GM23248 (cell line): ENCODE data around the gene HIP1. TPM values are rescaled to one million over a fixed set of nuclear protein-coding genes. Genes with fewer than 3 reads are reported as not detected.
"Not testable (repeated sequence)": the region's sequence is repeated elsewhere in the genome, so short reads cannot be mapped to it uniquely, and the experiment has no call there.

Experiments
- DNase-seq: peaks from one replicate; pipeline ENCODE4 v3.0.0-alpha.2; 2015
- H2AFZ ChIP-seq: fragments of 200-600 bp; sonication (generic); 2 replicates; pipeline ENCODE4 v1.6.1; 2016; ENCODE audit warnings: antibody characterized with exemption
- H3F3A ChIP-seq: fragments of 200-600 bp; sonication (generic); 2 replicates; pipeline ENCODE4 v1.6.1; 2016; ENCODE audit warnings: mild to moderate bottlenecking, antibody characterized with exemption, mixed run types; ENCODE audit not compliant: insufficient read depth
- H3K27ac ChIP-seq: fragments of 200-600 bp; sonication (generic); 2 replicates; pipeline ENCODE4 v1.5.1; 2016; ENCODE audit warnings: mild to moderate bottlenecking
- H3K27me3 ChIP-seq: fragments of 200-600 bp; sonication (generic); replicated peaks from 2 replicates; pipeline ENCODE4 v1.6.1; 2016; ENCODE audit warnings: mild to moderate bottlenecking; ENCODE audit not compliant: insufficient read depth
- H3K36me3 ChIP-seq: fragments of 200-600 bp; sonication (generic); 2 replicates; pipeline ENCODE4 v1.6.1; 2016; ENCODE audit warnings: low read depth, mild to moderate bottlenecking
- H3K4me1 ChIP-seq: fragments of 200-600 bp; sonication (generic); 2 replicates; pipeline ENCODE4 v1.6.1; 2016; ENCODE audit warnings: mild to moderate bottlenecking; ENCODE audit not compliant: insufficient read depth
- H3K4me2 ChIP-seq: fragments of 200-600 bp; sonication (generic); one replicate; pipeline ENCODE4 v1.6.1; 2016; ENCODE audit warnings: mild to moderate bottlenecking; ENCODE audit not compliant: unreplicated experiment
- H3K4me3 ChIP-seq: fragments of 200-600 bp; sonication (generic); 2 replicates; pipeline ENCODE4 v1.5.1; 2016; ENCODE audit warnings: mild to moderate bottlenecking
- H3K79me2 ChIP-seq: fragments of 200-600 bp; sonication (generic); 2 replicates; pipeline ENCODE4 v1.6.1; 2016; ENCODE audit warnings: mild to moderate bottlenecking; ENCODE audit not compliant: insufficient read depth
- H3K9ac ChIP-seq: fragments of 200-600 bp; sonication (generic); 2 replicates; pipeline ENCODE4 v1.6.1; 2016; ENCODE audit warnings: mild to moderate bottlenecking
- H3K9me2 ChIP-seq: fragments of 200-600 bp; sonication (generic); 2 replicates; pipeline ENCODE4 v1.6.1; 2016; ENCODE audit warnings: mixed run types, mild to moderate bottlenecking, moderate library complexity; ENCODE audit not compliant: insufficient read depth
- H3K9me3 ChIP-seq: fragments of 200-600 bp; sonication (generic); one replicate; pipeline ENCODE4 v1.6.1; 2017; ENCODE audit warnings: low read depth
- H4K20me1 ChIP-seq: fragments of 200-600 bp; sonication (generic); 2 replicates; pipeline ENCODE4 v1.6.0; 2016; ENCODE audit not compliant: insufficient read depth
- EZH2 ChIP-seq: fragments of 200-600 bp; sonication (generic); IDR thresholded peaks from 2 replicates; pipeline ENCODE4 v1.6.1; 2018; ENCODE audit warnings: antibody characterized with exemption, mild to moderate bottlenecking; ENCODE audit not compliant: insufficient read depth, poor library complexity, severe bottlenecking
- EZH2phosphoT487 ChIP-seq: fragments of 200-600 bp; sonication (generic); IDR thresholded peaks from 2 replicates; pipeline ENCODE4 v1.6.1; 2018; ENCODE audit warnings: antibody characterized with exemption, moderate library complexity, mild to moderate bottlenecking, low read depth; ENCODE audit not compliant: insufficient read depth
- WGBS, 2 experiments: methylation state at CpG; one replicate each; pipeline ENCODE4 v1.1.6; 2015 to 2017; ENCODE audit warnings: low lambda C conversion rate in 2 of 2, low coverage in 1 of 2; ENCODE audit errors: missing lambda C conversion rate in 2 of 2; 5-methylcytosine and 5-hydroxymethylcytosine counted together
- in situ Hi-C: fragments of 300-500 bp; cut with MboI; formaldehyde crosslinking; loops from 2 replicates; pipeline ENCODE4 v1.15.0; 2020
- polyA plus RNA-seq: library from polyadenylated mRNA; unstranded; fragments of >200 nt; fragmentation: Nextera tagmentation; extraction: Ambion mirVana; gene quantifications from 2 replicates; pipeline ENCODE4 v1.2.1, GENCODE V29; 2016
- total RNA-seq: library from RNA; depleted of rRNA; stranded (reverse); fragments of >200 nt; shearing (Covaris generic); gene quantifications from 2 replicates; pipeline ENCODE4 v1.2.3, GENCODE V29; 2014

HIP1 gene
- total and polyA plus RNA-seq, 2 experiments from 2014 or later: 6.1 to 13.6 TPM

- Histone ChIP-seq H3K9me3 (no peaks in the 10 kb centered on the region), H3K4me3 (no peak overlapping the region), H3K9ac (no peak overlapping the region), H3K4me1 (peaks cover 13% of the 10 kb centered on the region), H3K9me2 (no peaks in the 10 kb centered on the region), H3K4me2 (no peak overlapping the region), H3K36me3 (no peaks in the 10 kb centered on the region), H3K27ac (no peak overlapping the region), H3K27me3 (no peaks in the 10 kb centered on the region), H3F3A (no peaks in the 10 kb centered on the region), H3K79me2 (peaks cover 45% of the 10 kb centered on the region), H4K20me1 (no peaks in the 10 kb centered on the region), H2AFZ (no peak overlapping the region)
- WGBS, 2 experiments: 94 to 95% methylated on average over 6 of the region's 6 CpGs
- TF ChIP-seq EZH2phosphoT487: no peak
- TF ChIP-seq EZH2: no peak
- no peak for DNase-seq
- in situ Hi-C loops: no loop called here
Measured at GRCh38 chr7:75725306-75725705, 13.4 kb downstream of the HIP1 start.

- TF ChIP-seq EZH2: no peak
- TF ChIP-seq EZH2phosphoT487: no peak
- Histone ChIP-seq H3K4me3 (no peak overlapping the region), H3K27me3 (no peaks in the 10 kb centered on the region), H3K27ac (no peak overlapping the region), H3K36me3 (no peaks in the 10 kb centered on the region), H3K79me2 (peaks cover 41% of the 10 kb centered on the region), H3K9ac (no peak overlapping the region), H3K4me1 (peaks cover 10% of the 10 kb centered on the region), H3K9me3 (no peaks in the 10 kb centered on the region), H3K9me2 (no peaks in the 10 kb centered on the region), H3F3A (no peaks in the 10 kb centered on the region), H2AFZ (no peak overlapping the region), H4K20me1 (no peaks in the 10 kb centered on the region), H3K4me2 (no peak overlapping the region)
- no peak for DNase-seq
- WGBS, 2 experiments: 67 to 69% methylated on average over 3 of the region's 3 CpGs
- in situ Hi-C loops: no loop called here
Measured at GRCh38 chr7:75723444-75723843, 15.3 kb downstream of the HIP1 start.

- Histone ChIP-seq H3K36me3 (no peaks in the 10 kb centered on the region), H3K4me3 (no peak overlapping the region), H3K27ac (no peak overlapping the region), H3K4me2 (no peak overlapping the region), H3K9me2 (no peaks in the 10 kb centered on the region), H3K79me2 (peaks cover 37% of the 10 kb centered on the region), H3K9me3 (no peaks in the 10 kb centered on the region), H3K27me3 (no peaks in the 10 kb centered on the region), H3K4me1 (peaks cover 1% of the 10 kb centered on the region; the same call in 1 of the 2 replicates), H3K9ac (no peak overlapping the region), H2AFZ (no peak overlapping the region), H4K20me1 (no peaks in the 10 kb centered on the region), H3F3A (no peaks in the 10 kb centered on the region)
- 98 to 99% methylated on average over 4 of the region's 4 CpGs for WGBS, 2 experiments
- DNase-seq: no peak
- in situ Hi-C loops: no loop called here
- TF ChIP-seq EZH2phosphoT487 (no peak), EZH2 (no peak)
Measured at GRCh38 chr7:75722373-75722772, 16.4 kb downstream of the HIP1 start.

GRCh38 chr7:75721922-75722321, 16.8 kb downstream of the HIP1 start:
- H2AFZ ChIP-seq, in situ Hi-C loops, H3K4me3 ChIP-seq, H3K9me2 ChIP-seq, H4K20me1 ChIP-seq, H3K9ac ChIP-seq, H3K27ac ChIP-seq, H3K27me3 ChIP-seq, H3K9me3 ChIP-seq, H3K36me3 ChIP-seq, H3F3A ChIP-seq, H3K4me2 ChIP-seq, DNase-seq, H3K4me1 ChIP-seq: not testable (repeated sequence)
- WGBS, 2 experiments: 95 to 98% methylated on average over 9 of the region's 9 CpGs
- peaks cover 33% of the 10 kb centered on the region for H3K79me2 ChIP-seq

- DNase-seq: no peak
Measured at GRCh38 chr7:75721426-75721825, 17.3 kb downstream of the HIP1 start.

More at GRCh38 chr7:75721426-75721825, 17.3 kb downstream of the HIP1 start:
- Histone ChIP-seq H3F3A (no peaks in the 10 kb centered on the region), H3K9me3 (no peaks in the 10 kb centered on the region), H3K9me2 (no peaks in the 10 kb centered on the region), H2AFZ (no peak overlapping the region), H3K4me2 (no peak overlapping the region), H3K4me1 (peaks cover 9% of the 10 kb centered on the region; the same call in 1 of the 2 replicates), H3K36me3 (no peaks in the 10 kb centered on the region), H3K9ac (no peak overlapping the region), H3K27me3 (no peaks in the 10 kb centered on the region), H3K27ac (no peak overlapping the region), H3K4me3 (no peak overlapping the region), H4K20me1 (no peaks in the 10 kb centered on the region), H3K79me2 (peaks cover 28% of the 10 kb centered on the region)
- TF ChIP-seq EZH2phosphoT487: no peak
- no peak for TF ChIP-seq EZH2
- 70 to 82% methylated on average over 2 of the region's 2 CpGs for WGBS, 2 experiments
- in situ Hi-C loops: no loop called here
